H1 (cell line): ENCODE measurements around the gene GIGYF2. TPM values are rescaled to one million over a fixed set of nuclear protein-coding genes. Genes with fewer than 3 reads are reported as not detected.

ENCODE experiments used
- POLR2A ChIP-seq, 2 experiments: IDR thresholded peaks; 1 replicate in 1 of 2; 2 replicates in 1 of 2; pipeline ENCODE4 v1.6.1; 2011; ENCODE audit warnings: low read depth in 2 of 2, low read length in 2 of 2, mild to moderate bottlenecking in 2 of 2; ENCODE audit errors: control extremely low read depth in 1 of 2
- RBBP5 ChIP-seq: IDR thresholded peaks from 2 replicates; pipeline ENCODE4 v1.7.1; 2012; ENCODE audit warnings: low read depth, mild to moderate bottlenecking, inconsistent platforms, low read length, moderate library complexity, borderline replicate concordance
- polyA plus RNA-seq, 7 experiments: library from polyadenylated mRNA; depleted of rRNA in 3 of 7; stranded (reverse) in 5 of 7; unstranded in 2 of 7; fragments of >200 nt in 5 of 7; fragments of 200-250 nt in 2 of 7; gene quantifications; 1 replicate in 5 of 7; 2 replicates in 1 of 7; 4 replicates in 1 of 7; pipeline versions ENCODE4 v1.2.1 to v1.2.3, GENCODE V29; 2011 to 2013; ENCODE audit warnings: missing spikeins in 2 of 7, mixed read lengths in 2 of 7
- total RNA-seq: library from RNA; stranded (reverse); fragmentation: NEBNext Ultra II Directional; extraction: Animal tissue kit (Norgen Biotek cat#: 25700); gene quantifications from 2 replicates; pipeline ENCODE4 v1.2.1, GENCODE V29; 2021

Gene GIGYF2
- total and polyA plus RNA-seq, 2 of the 8 experiments (the other 6 are each of a cell fraction or from before 2014, with no cell fraction given): 22.3 to 62.0 TPM

GRCh38 chr2:232667989-232668583 is 29.0 kb upstream of the GIGYF2 start (continued):
- no peak for TF ChIP-seq RBBP5
- TF ChIP-seq POLR2A (IDR thresholded peaks at IDR 0.05; ENCODE audit: control extremely low read depth in 1 of 2, low read depth in 2 of 2, low read length in 2 of 2): no peak
